Measurements from ENCODE around the gene CDYL2.
"Not testable (repeated sequence)": the region's sequence is repeated elsewhere in the genome, so short reads cannot be mapped to it uniquely, and the experiment has no call there.

CDYL2 gene

DNA sequence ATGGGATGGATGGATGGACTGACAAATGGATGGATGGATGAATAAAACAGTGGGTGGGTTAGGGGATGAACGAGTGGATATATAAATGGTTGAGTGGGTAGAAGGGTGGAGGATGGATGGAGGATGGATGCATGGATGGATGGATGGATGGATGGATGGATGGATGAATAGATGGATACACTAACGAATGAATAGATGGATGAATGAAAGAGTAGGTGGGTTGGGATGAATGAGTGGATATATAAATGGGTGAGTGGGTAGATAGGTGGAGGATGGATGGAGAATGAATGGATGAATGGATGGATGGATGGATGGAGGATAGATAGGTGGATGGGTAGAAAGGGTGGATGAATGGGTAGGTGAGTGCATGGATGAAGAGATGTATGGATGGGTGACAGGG lies 62.1 kb downstream of the CDYL2 start:
- DNase-seq = no peak

DNA sequence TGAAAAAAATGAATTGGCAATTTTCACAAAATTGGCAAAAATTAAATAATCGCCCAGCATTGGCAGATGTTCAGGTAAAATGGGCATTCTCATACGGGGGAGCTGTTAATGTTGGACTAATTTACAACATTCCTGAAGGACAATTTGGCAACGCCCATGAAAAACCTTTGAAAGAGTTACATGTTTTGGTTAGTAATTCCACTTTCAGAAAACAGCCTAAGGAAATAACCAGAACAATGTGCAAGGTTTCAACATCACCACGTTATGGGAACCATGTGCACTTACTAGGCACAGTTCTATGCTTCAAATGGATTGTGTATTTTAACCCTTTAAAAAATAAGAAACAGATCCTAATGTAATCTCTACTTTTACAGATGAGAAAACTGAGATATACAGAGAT lies 62.7 kb downstream of the CDYL2 start:
- DNase-seq = no peak

DNA sequence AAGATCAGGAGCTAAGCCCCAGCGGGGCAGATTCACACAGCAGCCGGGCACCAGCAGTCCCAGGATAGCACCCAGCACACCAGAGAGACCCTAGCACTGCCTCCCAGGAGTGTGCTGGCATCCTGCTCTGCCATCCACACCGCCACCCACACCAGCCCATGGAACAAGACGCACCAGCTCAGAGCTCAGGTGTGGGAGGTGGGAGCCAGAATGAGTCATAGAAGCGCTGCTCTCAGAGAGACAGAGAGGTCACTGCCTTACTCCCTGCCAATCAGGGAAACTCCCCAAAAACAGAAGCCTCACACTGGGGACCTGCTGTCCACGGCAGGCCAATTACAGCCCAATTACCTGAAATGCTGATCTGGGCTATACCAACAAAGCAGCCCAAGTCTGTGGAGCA lies 64.9 kb downstream of the CDYL2 start:
- no peak for DNase-seq

DNA sequence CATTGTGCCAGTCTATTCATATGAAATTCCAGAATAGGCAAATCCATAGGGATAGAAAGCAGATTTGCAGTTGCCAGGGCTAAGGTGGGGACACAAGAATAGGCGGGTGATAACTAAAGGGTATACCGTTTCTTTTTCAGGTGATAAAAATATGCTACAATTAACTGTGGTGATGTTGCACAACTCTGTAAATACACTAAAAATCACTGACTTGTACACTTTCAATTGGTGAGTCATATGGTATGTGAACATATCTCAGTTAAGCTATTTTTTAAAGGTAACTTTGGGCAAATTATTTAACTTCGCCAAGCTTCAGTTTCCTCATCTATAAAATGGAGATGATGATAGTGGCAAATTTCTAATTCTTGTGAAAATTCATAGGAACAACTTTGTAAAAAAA lies 65.9 kb downstream of the CDYL2 start:
- DNase-seq = no peak

DNA sequence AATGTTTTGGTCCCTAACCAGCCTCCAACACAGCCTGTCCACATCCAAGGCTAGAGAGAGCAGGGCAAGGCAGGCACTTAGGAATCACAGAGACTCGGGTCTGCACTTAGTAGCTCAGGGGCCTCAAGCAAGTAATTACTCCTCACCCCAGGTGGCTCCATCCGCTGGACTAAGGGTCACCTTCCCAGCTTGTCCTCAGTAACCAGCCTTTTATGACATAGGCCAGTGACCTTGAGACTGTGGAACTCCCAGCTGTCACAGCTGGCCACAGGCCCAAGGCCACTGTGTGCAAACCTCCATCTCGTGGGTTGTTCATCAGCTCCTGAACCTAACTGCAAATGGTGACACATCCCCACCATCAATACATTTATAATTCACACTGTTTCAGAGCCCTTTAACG lies 68.6 kb downstream of the CDYL2 start:
- no peak for DNase-seq

DNA sequence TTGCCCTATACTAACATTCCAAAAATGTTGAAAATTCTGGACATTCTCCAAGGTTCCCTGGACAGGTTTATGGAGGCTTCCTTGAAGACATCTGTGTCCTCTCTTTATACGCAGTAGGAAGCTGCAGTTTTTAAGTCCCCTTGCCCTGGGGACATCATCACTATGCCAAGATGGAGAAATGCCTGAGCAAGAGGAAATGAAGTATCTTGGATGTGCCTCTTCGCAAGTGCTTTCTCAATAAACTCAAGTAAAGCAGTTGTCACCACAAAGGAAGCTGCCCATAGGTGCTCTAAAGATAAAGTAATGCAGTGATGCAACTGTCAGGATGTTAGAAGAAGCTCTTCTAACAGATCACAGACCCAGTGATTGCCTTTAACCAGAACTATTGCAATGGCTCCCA lies 71.0 kb downstream of the CDYL2 start:
- no peak for DNase-seq

DNA sequence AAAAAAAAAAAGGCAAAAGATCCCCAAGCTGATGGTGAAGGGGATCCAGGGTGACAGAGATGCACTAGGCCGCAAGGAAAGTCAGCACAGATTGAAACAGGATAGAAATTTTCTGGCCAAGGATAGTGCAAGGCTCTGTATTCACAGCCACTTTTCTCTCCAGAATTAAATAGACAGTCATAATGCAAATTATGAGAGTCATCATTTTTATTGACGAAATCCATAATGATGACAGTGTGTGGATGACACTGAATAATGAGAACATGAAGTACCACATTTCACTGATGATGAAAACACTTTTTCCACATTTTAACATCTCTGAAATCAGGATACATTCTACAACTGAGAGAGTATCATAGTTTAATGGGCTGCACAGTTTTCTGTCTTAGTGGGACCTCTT lies 72.5 kb downstream of the CDYL2 start:
- DNase-seq = no peak

DNA sequence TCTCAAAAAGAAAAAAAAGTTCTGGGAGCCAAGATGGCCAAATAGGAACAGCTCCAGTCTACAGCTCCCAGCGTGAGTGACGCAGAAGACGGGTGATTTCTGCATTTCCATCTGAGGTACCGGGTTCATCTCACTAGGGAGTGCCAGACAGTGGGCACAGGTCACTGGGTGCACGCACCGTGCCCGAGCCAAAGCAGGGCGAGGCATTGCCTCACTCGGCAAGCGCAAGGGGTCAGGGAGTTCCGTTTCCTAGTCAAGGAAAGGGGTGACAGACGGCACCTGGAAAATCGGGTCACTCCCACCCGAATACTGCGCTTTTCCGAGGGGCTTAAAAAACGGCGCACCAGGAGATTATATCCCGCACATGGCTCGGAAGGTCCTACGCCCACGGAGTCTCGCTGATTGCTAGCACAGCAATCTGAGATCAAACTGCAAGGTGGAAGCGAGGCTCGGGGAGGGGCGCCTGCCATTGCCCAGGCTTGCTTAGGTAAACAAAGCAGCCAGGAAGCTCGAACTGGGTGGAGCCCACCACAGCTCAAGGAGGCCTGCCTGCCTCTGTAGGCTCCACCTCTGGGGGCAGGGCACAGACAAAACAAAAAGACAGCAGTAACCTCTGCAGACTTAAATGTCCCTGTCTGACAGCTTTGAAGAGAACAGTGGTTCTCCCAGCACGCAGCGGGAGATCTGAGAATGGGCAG lies 77.2 kb downstream of the CDYL2 start:
- not testable (repeated sequence) for DNase-seq

DNA sequence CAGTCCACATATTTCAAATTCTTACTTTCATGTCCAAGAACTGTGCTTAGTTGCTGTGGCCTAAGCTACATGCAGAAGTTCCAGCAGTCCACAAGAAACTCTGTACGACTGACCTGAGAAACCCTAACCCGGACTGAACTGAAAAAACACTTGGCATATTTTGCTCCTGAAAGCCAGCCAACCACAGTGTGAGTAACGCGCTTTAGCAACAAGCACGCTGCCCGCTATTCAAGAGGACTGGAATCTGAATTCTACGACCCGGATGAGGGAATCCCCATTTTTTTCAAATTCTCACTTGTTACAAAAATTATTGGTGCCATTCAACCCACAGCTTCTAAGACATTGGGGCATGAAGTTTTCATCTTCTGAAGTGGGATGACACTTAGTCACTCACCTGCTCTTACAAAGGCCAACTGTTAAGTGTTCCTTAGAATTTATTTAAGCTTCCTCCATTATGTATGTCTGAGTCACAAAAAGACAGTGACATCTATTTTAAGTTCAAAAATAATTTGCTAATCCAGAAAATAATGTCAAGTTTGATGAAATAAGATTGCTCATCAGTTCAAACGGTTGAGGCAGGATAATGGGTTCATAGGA lies 78.7 kb downstream of the CDYL2 start:
- DNase-seq = no peak

DNA sequence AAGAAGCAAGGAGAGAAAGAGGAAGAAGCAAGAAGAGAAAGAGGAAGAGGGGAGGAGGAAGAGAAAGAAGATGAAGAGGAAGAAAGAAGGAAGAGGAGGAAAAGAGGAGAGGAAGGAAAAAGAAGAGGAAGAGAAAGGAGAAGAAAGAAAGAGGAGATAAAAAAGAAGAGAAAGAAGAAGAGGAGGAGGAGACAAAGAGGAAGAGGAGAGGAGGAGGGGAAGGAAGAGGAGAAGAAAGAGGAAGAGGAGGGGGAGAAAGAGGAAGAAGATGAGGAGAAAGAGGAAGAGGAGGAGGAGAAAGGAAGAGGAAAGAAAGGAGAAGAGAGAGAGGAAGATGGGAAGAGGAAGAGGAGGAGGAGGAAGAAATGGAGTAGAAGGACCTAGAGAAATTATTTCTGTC lies 80.4 kb downstream of the CDYL2 start:
- DNase-seq = no peak

DNA sequence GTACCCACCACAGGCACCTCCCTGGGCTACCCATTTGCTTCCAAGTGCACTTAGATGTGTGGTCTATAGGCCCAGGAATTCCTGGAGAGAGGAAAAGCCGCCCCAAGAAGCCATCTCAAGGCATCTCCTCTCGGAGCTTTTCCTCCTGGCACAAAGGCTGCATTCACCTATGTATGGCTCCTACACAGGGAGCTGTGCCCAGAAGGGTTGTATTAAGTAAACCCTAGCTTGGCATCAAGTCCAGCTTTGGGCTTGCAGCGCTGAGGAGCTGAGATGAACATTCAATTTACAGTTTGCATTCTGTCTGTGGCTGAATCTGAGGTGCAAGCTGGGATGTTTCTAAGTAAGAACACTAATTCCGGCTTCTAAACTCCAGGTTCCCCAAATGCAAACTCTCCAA lies 81.3 kb downstream of the CDYL2 start:
- DNase-seq = no peak

DNA sequence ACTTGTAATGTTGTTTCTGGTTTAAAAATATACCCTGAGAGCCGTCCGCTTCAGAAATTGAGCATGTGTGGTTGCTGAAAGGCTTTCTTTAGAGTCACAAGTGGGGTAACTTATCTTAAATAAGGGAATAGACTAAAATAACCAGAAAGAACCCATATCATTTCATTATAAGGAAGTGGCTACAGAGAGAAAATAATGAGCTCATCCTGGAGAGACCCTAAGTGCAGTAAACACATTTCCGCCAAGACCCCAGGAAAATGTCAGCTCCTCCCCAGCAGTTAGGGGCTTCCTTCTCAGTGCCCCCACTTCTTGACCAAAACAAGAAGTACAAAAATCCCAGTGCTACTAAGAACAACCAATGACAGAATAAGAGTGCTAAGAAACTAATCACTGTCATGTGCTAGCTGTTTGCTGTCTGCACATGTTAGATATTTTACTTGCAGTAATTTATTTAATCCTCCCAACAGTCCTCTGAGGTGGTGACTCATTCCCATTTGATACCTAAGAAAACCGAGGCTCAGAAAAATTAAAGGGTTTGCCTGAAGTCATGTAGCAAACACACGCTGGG lies 83.5 kb downstream of the CDYL2 start:
- no peak for DNase-seq

DNA sequence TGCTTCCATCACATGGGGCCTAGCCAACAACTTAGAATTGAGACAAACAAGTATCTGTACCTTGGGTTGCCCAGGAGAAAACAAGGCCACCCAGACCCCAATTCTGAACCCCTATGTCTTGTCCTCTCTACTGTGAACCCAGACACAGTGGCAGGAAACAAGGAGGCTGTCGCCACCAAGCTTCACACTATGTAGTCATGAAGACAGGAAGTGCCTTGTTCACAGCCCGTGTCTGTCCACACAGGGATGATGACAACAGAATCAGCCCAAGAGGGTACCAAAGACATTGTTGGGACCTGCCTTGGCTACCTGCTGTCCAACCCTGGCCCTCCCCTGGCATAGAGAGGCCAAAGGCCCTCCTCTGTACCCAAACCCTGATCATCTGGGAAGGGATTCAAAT lies 84.8 kb downstream of the CDYL2 start:
- no peak for DNase-seq

DNA sequence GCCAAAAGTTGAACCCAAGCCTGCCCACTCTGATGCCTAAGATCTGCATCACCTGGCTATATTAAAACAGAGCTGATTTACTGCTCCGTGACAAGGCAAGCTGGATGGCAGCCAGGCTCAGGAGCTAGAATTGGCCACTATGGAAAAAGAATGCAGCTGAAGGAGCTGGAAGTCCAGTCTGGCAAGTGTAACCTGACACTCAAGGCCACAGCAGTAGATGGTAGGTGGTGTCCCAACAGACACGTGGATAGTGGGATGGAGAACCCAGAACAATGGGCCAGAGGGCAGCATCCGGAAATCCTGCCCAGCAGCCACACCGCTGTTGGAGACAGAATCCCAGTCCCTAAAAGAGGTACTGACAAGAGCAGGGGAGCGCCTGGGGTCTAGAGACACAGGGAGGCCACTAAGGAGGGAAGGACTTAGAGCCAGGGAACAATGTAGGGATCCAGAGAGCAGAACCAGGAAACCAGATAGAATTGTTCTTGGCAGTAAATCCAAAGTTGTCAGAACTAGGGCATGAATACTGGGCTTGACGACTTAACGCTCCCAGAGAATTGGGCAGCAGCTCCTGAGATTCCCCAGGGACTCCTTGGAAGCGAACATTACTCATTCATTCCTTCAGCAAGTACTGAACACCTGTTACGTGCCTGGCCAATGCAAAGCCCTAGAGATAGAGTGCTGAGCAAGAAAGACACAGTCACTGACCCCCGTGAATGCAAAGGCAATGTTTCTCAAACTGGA lies 85.7 kb downstream of the CDYL2 start:
- no peak for DNase-seq

DNA sequence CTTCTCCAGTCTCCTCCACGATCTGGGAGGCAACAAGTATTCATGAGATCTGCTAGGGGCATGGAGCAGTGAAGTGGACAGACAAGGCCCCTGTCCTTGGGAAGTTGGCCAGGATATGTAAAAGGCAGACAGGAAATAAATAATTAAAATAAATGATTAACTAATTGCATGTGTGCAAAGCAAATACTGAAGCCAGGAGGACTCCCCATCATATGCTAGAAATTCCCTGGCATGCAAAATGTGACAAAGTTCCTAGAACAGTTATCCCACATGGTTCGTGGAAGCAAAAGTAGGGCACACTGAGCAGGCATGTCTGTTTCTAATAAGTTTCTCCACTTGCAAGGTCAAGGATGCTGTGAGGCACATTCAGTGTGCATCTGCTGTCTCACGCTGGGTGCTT lies 86.8 kb downstream of the CDYL2 start:
- DNase-seq = no peak

DNA sequence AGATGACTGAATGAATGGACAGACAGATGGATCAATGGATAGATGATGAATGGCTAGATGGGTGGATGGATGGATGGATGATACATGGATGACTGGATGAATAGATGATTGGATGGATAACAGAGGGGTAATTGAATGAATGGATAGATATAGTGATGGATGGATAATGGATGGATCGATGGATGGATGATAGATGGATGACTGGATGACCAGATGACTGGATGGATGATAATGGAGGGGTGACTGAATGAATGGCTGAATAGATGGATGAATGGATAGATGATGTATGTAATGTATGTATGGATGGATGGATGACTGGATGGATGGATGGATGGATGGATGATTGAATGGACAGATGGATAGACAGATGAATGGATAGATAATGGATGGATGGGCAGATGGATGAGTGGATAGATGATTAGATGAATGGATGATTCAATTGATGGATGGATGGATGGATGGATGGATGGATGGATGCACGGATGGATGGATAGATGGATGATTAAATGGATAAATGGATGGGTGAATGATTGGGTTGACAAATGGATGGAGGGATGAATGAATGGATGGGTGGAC lies 87.7 kb downstream of the CDYL2 start:
- DNase-seq = no peak

DNA sequence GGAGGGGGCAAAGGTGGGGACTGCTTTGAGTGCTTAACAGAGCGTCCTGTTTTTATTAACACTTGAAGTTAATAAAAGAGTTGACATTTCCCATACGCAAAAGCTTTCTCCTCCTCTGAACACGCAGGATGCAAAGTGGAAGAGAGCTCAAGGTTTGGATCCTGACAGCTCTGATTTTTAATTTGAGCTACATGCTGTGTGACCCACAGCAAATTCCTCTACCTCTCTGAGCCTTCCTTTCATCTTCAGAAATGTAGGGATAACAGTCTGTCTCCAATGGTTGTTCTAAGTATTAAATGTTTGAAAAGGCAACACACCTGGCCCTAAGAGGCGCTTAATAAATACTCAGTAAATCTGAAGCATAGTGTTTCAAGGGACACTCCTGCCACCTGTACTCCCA lies 93.0 kb downstream of the CDYL2 start:
- no peak for DNase-seq

DNA sequence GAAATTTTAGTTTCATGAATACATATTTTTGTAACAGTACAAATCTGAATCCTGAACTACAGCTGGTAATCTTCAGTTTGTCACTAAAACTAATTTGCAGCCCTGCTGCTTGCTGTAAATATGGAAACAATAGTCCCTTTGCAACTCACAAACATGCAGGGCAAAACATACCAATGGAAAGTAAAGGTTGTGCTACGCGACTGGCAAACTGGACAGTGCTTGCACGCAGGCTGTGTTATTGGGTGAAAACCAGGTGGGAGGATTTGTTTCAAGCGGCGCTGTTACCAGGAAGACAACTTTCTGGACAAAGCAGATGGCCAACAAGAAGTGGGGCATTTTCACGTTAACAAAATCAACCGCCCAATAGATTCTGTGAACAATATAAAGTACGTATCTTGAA lies 93.5 kb downstream of the CDYL2 start:
- no peak for DNase-seq

DNA sequence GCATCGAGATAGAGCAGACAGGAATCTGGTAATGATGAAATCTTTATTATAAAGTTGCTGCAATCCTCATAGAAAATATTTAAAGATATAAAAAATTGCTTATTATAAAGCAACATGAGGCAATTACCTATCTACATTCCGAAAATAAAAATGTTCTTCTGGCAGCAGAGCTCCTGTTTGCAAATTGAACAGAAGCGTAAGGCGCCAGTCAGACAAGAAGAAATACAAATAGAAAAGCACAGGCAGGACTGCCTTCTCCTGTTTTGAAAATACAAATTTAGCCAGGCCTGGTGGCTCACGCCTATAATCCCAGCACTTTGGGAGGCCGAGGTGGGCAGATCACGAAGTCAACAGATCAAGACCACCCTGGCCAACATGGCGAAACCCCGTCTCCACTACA lies 95.6 kb downstream of the CDYL2 start:
- DNase-seq = no peak

DNA sequence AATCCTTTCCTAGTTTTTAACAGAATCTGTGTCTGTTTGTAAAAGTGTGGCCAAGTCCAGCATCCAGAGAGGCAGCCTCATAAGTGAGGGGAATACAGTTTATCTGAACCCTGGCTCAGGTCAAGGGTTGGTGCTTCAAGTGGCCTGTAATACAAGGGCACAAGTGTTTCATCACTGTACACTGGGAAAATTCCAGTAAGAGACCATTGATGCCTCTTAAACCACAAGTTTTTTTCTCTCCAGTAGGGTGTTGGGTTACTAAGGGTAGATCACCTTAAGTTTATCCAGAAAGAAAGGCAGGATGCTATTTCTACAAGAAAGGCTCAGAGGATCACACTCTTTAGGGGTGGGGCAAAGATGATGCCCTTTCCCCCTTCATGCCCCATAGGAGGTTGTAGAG lies 96.7 kb downstream of the CDYL2 start:
- no peak for DNase-seq

DNA sequence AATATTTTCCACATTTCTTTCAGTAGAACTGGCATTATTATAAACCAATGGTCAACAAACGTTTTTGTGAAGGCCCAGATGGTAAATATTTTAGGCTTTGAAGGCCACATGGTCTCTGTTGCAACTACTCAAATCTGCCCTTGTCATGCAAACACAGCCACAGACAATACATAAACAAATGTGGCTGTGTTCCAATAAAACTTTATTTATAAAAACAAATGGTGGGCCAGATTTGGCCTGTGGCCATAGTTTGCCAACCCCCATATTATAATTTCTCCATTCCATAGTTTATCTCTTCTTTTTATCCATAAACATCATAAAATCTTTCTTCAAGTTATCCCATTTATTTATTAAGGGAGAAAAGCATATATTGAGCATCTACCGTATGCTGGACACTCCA lies 98.8 kb downstream of the CDYL2 start:
- DNase-seq = no peak

DNA sequence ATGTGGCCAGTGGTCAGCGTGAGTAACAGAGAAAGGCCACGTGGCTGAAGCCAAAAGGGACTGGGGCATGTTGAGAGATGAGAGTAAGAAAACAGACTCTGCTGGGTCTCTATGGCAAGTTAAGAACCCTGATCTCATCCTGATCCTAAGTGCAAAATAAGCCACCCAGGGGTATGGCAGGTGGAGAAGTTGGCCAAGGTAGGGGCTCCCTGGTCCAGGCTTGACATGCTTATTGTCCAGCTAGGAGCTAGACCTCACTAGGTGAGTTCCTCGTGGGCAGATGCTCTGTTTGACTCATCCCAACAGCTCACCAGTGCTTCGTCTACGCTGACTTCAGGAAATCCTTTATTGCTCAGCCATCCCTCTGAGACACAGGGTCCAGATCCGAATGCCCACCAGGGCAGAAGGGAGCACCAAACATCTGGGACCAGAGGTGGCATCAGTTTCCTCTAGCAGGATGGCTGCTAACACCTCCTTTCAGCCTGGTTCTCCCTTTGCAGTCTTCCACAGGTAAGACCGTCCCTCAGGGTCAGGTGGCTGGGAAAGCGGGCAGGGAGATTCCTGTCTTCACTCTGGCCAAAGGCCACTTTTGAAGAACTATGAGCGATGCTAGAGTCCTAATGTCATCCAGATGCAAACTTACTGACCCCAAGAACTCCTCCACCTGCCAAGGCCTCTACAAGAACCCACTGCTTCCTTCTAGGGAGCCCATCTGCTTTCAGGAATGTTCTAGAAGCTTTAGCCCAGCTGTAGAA lies 99.5 kb downstream of the CDYL2 start:
- no peak for DNase-seq
